GM10266 (cell line): ENCODE data around the gene AGER.

Experiments
- DNase-seq: peaks from one replicate; pipeline ENCODE4 v3.0.0; 2012; ENCODE audit errors: extremely low spot score
- TF ChIP-seq, protein P1 (sequence below): IDR thresholded peaks from 2 replicates; pipeline ENCODE4 v1.5.1; 2012; ENCODE audit warnings: mild to moderate bottlenecking, low read depth; ENCODE audit not compliant: control insufficient read depth, insufficient read depth; ENCODE audit errors: missing control alignments

AGER gene

DNA sequence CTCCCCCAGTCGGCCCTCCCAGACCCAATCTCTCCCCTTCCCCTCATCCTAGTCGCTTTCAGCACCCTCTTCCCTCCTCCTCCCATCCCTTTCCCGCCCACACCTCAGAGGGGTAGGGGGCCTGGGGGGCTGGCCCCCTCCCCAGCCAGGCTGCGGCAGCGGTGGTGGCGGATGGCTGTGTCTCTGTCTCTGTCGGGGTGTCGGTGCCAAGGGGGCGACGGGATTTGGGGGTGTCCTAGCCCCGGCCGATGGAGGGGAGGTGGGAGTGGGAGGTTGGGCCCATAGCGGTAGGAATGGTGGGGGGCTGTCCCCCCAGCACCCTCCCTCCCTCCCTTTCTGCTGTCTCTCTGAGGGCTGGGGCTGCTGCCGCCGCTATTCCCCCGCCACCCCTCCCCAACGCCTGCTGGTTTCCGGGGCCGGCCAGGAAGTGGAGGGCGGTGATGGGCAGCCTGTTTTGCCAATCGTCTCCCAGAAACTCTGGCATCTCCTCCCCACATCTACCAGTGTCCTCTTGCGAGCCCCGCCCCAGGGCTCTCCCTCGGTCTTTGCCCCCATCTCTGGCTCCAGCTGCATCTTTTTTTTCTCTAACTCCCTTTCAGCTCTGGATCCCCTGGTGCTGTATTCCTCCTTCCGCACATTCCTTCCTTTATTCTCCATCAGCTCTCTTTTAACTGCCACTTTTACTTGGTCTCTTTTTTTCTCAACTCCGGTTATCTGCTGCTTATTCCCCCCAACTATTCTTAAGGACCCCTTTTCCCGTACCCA lies 8.2 kb downstream of the AGER start, which contains the start of gene AGPAT1:
Gene AGPAT1 (minus strand): TSS at position 374 of the 765 bp plus-strand sequence. CDS start 4,588 bp downstream, outside the sequence.
- TF ChIP-seq, protein P1, sequence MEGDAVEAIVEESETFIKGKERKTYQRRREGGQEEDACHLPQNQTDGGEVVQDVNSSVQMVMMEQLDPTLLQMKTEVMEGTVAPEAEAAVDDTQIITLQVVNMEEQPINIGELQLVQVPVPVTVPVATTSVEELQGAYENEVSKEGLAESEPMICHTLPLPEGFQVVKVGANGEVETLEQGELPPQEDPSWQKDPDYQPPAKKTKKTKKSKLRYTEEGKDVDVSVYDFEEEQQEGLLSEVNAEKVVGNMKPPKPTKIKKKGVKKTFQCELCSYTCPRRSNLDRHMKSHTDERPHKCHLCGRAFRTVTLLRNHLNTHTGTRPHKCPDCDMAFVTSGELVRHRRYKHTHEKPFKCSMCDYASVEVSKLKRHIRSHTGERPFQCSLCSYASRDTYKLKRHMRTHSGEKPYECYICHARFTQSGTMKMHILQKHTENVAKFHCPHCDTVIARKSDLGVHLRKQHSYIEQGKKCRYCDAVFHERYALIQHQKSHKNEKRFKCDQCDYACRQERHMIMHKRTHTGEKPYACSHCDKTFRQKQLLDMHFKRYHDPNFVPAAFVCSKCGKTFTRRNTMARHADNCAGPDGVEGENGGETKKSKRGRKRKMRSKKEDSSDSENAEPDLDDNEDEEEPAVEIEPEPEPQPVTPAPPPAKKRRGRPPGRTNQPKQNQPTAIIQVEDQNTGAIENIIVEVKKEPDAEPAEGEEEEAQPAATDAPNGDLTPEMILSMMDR, result no peak
- peak; percentile 98 for DNase-seq

DNA sequence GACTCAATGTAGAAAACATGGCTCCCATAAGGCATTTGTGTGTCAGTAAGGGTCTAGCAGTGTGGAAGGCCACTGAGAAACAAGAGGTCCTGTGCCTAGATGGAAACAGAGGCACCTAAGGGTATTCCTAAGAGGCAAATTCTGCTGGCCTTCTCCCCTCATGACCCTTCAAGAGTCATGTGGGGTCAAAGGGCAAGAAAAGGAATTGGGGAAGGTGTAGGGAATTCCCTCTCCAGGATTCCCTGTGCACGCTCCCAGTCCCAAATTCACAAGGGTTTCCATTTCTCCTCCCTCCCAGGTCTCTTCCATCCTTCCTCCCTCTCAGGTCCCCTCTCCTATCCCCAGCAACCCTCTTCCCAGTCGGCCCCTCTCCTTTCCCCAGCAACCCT lies 8.7 kb downstream of the AGER start:
- no peak for DNase-seq
- TF ChIP-seq, protein P1, result no peak

DNA sequence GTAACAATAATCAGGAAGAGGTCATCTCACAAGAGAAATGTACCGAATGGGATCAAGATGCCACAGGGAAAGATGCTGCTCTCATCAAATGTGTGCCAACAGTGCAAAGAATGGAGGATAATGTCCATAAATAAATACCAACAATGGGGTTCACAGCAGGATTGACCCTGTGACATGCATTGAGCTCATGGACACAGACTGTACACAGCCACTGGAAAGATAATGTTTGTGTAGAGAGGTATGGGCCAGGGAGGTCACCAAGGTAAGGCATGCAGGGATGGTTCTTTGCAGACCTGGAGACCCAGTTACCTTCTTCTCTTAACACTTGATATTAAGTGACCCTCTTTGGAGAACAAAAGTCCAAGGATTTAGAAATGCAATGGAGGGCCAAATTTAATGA lies 9.6 kb downstream of the AGER start:
- TF ChIP-seq, protein P1, result no peak
- DNase-seq, result no peak

DNA sequence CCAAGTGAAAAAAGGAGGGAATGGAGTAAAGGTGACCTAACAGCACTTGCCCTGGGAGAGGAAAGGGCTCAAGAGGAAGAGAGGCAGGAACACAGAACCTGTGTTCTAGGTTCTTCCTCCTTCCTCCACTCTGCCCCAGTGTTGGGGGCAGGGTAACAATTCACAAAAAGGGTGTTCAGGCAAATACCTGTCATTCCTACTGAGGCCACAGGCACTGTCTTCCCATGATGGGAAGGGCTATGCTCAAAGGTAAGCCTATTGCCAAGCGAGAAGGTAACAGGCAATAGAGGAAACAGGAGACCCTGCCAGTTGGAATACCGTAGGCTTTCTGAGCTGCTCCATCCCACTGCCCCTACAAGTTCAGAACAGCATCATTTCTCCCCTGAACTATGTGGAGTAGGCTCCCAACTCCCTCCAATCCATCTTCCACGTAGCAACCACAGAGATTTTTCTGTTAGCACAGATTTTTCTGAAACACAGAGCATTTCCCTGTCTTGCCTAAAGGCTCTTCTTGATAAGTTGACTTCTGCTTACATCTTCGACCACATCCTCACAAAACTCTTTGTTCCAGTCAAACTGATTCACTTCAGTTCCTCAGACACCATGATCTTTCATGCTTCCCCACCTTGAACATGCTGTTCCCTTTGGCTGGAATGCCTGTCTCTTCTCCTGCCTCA lies 10.9 kb downstream of the AGER start:
- DNase-seq, result no peak
- TF ChIP-seq, protein P1, result no peak

DNA sequence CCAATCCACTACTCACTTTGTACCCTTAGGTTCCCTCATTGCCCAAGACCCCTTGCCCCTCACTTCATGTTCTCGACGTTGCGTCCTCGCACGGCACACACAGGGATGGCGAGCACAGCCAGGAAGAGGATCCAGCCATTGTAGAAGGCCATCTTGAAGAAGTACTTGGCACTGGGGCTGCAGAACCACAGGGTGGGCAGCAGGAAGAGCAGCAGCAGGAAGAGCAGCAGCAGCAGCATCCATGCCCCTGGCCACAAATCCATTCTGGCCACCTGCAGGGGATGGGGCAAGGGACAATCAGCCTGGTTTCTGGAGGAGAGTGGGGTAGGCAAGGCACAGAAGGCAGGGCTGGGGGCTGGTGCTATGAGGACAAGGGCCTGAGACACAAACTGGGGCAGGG lies 12.8 kb downstream of the AGER start:
- DNase-seq, result no peak
- TF ChIP-seq, protein P1, result no peak

DNA sequence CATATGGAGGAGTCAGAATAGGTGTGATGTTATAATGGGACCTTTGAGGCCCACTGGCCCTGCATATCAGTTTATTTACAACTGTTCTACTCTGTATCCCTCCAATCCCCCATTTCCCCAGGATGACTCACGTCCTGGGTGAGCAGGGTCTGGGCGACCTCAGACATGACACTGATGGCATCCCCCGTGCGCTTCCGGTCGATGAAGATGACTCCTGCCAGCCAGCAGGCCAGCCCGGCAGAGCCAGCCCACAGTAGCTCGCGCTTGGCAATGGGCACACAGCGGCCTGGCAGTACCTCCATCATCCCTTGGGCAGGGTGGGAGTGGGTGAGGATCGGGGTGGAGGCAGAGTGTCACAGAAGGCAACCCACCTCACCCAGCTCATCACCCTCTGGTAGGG lies 13.8 kb downstream of the AGER start:
- DNase-seq, result no peak
- TF ChIP-seq, protein P1, result no peak
